Subcutaneous adipose tissue (tissue), 4 donors: ENCODE results near the gene HEATR1. TPM values are rescaled to one million over a fixed set of nuclear protein-coding genes. Genes with fewer than 3 reads are reported as not detected.

Experiments
- total RNA-seq, 4 donors: library from RNA; depleted of rRNA; stranded (reverse); fragments of >200 nt; gene quantifications; one replicate each; pipeline ENCODE4 v1.1.0, GENCODE V29; 2016
- TF ChIP-seq, protein P1 (sequence below): fragments of 450-650 bp; IDR thresholded peaks from one replicate; pipeline ENCODE4 v1.5.1; 2016; ENCODE audit warnings: low read depth, mild to moderate bottlenecking, control low read depth, antibody characterized with exemption, moderate library complexity

Gene HEATR1
- total RNA-seq, 4 donors from 2014 or later, result 20.1 to 32.0 (median 25.3) TPM

DNA sequence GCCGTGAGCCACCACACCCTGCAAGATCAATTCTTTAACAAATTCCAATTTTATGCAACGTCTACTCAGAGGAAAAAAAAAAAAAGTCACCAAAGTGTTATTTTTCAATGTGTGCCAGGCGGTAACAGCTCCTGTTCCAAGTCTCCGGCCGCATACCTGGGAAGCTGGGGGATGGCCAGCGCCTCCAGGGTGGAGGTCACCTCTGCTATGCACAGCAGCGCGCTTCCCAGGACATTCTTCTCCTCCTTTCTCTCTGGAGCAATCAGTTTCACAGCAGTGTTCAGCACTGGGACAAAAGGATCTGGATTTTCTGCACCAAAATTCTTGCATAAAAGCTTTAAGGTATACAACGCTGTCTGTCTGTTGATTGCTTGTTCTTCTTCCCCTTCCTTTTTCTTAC is 46.2 kb downstream of the HEATR1 start:
- TF ChIP-seq, protein P1, sequence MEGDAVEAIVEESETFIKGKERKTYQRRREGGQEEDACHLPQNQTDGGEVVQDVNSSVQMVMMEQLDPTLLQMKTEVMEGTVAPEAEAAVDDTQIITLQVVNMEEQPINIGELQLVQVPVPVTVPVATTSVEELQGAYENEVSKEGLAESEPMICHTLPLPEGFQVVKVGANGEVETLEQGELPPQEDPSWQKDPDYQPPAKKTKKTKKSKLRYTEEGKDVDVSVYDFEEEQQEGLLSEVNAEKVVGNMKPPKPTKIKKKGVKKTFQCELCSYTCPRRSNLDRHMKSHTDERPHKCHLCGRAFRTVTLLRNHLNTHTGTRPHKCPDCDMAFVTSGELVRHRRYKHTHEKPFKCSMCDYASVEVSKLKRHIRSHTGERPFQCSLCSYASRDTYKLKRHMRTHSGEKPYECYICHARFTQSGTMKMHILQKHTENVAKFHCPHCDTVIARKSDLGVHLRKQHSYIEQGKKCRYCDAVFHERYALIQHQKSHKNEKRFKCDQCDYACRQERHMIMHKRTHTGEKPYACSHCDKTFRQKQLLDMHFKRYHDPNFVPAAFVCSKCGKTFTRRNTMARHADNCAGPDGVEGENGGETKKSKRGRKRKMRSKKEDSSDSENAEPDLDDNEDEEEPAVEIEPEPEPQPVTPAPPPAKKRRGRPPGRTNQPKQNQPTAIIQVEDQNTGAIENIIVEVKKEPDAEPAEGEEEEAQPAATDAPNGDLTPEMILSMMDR, result no peak

DNA sequence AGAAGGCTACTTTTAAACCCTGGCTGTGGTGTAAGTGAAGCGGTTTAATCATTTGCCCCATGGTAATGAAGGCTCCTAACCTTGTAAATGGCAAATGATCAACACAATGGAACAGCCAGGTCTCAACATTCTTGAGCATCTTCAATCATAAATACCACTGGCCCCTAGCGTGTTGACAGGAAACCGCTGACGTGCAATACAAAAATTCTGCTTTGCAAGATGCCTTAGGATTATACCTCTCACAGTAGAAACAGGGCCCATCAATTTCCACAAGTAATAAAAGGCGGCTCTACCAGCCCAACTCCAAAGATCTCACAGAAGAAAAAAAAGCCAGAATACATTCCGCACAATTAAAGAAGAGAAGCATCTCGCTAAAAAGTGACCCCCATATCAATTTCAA is 47.7 kb downstream of the HEATR1 start:
- TF ChIP-seq, protein P1, result no peak

DNA sequence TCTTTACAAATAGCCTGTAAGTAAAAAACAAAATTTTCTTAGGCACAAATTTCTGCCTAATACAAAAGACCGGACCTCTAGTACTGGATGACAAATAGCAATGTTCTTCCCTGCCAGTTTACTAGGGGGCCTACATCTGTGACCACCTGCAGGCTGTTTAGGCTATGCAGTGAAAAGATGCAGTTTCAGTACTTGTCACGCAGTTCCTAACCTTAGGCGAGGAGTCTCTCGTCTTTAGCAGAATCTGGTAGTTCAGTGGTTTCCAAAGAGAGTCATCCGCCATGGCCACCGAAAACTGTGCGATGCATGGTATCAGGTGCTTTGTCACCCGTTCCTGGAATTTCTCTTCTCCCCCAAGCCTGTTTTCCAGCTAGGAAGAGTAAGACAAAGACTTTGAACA is 50.9 kb downstream of the HEATR1 start:
- TF ChIP-seq, protein P1, result no peak

DNA sequence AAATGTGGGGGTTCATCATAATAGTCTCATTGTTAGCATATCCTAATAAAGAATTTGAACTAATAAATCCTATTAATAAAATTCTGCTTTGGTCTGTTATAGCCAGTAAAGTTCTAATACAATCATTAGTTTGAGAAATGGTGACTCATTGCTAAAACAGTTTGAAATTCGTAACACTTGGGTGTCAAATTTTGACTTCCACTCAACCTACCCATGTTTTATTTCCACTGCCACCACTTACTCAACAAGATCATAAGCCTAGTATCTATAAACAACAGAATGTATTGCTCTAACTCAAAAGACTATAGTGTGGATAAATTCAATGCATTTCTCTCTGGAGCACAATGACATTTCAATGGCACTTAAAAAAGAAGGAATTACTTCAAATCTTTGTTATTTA is 51.4 kb downstream of the HEATR1 start:
- TF ChIP-seq, protein P1, result no peak

DNA sequence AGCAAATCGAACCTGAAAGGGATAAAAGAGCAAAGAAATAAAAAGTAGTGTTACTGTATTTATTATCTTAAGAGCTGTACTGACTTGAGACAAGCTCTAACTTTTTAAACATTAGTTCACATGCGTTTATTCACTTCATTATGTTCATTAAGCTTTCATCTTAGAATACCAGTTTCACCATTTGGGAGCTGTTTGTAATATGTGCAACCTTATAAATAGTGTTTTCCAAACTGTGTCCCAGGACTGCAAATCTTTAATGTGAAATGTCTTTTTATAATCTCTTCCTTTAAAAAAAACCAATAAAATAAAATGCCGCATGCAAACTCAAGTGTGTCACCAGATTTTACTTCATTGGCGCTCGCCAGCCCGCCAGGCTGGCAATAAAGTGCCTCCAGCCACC is 52.2 kb downstream of the HEATR1 start:
- TF ChIP-seq, protein P1, result no peak

DNA sequence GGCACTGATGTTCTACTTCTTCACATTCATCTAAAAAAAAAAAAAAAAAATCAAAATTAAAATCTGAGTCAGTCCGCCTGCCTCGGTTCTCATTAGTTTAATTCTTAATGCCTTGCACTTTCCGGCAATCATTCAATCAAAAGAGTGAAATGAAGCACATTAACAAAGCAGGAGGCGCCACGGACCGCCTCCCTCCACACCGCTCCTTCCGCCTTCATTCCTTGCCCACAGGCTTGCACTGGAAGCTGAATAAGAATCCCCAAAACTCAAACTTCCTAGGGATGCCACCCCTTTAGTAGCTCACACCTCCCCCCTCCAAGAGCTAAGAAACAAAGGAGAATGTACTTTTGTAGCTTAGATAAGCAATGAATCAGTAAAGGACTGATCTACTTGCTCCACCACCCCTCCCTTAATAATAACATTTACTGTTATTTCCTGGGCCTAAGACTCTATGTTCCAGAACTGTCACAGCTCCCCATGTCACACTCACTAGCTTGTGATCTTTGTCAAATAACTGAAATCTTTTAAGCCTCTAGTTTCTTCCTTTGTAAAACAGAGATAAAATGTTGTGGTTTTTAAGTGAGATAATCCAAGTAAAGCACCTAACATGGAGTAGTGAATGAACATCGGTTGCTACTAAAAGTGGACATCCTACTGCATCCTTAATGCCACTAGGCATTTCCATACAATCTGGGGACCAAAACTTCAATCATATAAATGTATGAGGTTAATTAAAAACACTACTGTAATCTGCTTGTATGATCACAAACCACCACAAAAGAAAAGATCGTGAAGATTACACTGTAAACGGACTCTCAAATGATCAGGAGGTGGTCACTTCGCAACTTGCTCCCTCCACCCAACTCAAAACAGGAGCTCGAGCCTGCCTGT is 53.1 kb downstream of the HEATR1 start:
- TF ChIP-seq, protein P1, result no peak

DNA sequence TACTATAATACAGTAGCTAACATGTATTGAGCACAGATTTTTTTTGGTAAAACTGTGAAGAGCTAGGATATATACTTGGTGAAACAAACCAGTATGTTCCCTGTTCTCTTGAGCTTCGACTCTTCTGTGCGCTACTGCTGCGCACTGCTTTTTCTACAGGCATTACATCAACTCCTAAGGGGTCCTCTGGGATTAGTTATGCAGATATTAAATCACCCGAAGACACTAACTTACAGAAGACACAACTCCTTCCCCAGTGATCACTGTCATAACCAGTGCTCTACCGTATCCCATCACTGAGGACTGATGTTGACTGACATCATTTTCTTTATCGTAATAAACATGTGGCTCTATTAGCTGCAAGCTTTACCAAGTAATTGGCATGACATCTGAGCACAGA is 55.9 kb downstream of the HEATR1 start:
- TF ChIP-seq, protein P1, result no peak
